ENCODE results near the gene SIGLEC6. TPM values are rescaled to one million over a fixed set of nuclear protein-coding genes. Genes with fewer than 3 reads are reported as not detected.

The SIGLEC6 gene
- total RNA-seq, 4 donors from 2014 or later: 0.29 to 7.2 (median 0.77) TPM

- no peaks in the 10 kb centered on the region for H3K27me3 ChIP-seq
- intact Hi-C loops (cut with DNase I; ENCODE audit: low total_unique reads): no loop called here
- TF ChIP-seq CTCF (IDR thresholded peaks at IDR 0.05): no peak
- no peak for TF ChIP-seq POLR2A (IDR thresholded peaks at IDR 0.05)
- H3K4me3 ChIP-seq: no peak overlapping the region
- no peaks in the 10 kb centered on the region for H3K4me1 ChIP-seq
- no peaks in the 10 kb centered on the region for H3K36me3 ChIP-seq
- no peak overlapping the region for H3K27ac ChIP-seq
- H3K9me3 ChIP-seq: no peaks in the 10 kb centered on the region
- no peak for DNase-seq
Observed at GRCh38 chr19:51548891-51549305, 17.4 kb upstream of the SIGLEC6 start.

GRCh38 chr19:51548213-51548651, 16.8 kb upstream of the SIGLEC6 start:
- no peak for DNase-seq
- H3K4me1 ChIP-seq: no peaks in the 10 kb centered on the region
- H3K27me3 ChIP-seq: no peaks in the 10 kb centered on the region
- TF ChIP-seq CTCF (IDR thresholded peaks at IDR 0.05) (no peak), POLR2A (IDR thresholded peaks at IDR 0.05) (no peak)
- no peak overlapping the region for H3K4me3 ChIP-seq
- no peaks in the 10 kb centered on the region for H3K9me3 ChIP-seq
- intact Hi-C loops (cut with DNase I; ENCODE audit: low total_unique reads): no loop called here
- H3K36me3 ChIP-seq: no peaks in the 10 kb centered on the region
- no peak overlapping the region for H3K27ac ChIP-seq

- H3K27me3 ChIP-seq: no peaks in the 10 kb centered on the region
Observed at GRCh38 chr19:51547397-51548212, 16.1 kb upstream of the SIGLEC6 start.

DNA sequence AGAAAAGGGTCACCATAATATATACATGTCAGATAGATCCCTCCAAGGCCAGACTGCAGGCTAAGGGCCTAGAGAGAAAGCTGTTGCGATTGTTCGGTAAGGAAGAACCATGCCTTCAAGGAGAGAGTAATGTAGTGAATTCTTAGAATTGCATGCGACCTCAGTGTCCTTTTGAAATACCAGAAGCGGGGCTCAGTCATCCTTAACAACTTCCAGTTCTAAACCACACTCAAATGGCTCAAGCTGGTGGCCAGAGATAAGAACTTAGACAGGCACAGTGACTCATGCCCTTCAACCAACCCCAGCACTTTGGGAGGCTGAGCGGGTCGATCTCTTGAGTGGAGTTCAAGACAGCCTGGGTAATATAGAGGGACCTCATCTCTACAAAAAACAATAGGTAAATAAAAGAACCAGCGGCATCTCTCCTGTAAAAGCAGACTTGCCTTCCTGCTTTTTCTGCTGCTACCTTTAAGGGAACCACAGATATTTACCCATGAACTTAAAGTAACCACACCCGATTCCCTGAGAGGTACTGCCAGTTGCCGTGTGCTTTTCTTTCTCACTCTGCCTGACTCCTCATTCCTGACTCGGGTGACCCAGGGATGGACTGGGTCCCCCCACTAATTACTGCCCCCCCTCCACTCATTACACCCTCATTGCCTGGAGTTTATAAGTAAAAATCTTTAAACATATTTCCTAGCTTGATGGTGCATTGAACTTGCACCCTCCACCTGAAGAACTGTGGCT, 15.4 kb upstream of the SIGLEC6 start:
- no peak overlapping the region for H3K4me3 ChIP-seq
- intact Hi-C loops (cut with DNase I; ENCODE audit: low total_unique reads): no loop called here
- H3K9me3 ChIP-seq: no peaks in the 10 kb centered on the region
- H3K36me3 ChIP-seq: no peaks in the 10 kb centered on the region
- no peaks in the 10 kb centered on the region for H3K4me1 ChIP-seq
- DNase-seq: no peak
- no peak overlapping the region for H3K27ac ChIP-seq
- no peaks in the 10 kb centered on the region for H3K27me3 ChIP-seq
- TF ChIP-seq POLR2A (IDR thresholded peaks at IDR 0.05) (no peak), CTCF (IDR thresholded peaks at IDR 0.05) (no peak)

More at GRCh38 chr19:51547397-51548212, 16.1 kb upstream of the SIGLEC6 start:
- no peak overlapping the region for H3K4me3 ChIP-seq
- H3K9me3 ChIP-seq: no peaks in the 10 kb centered on the region
- TF ChIP-seq CTCF (IDR thresholded peaks at IDR 0.05) (no peak), POLR2A (IDR thresholded peaks at IDR 0.05) (no peak)
- H3K4me1 ChIP-seq: no peaks in the 10 kb centered on the region
- DNase-seq: no peak
- no peak overlapping the region for H3K27ac ChIP-seq
- H3K36me3 ChIP-seq: no peaks in the 10 kb centered on the region
- intact Hi-C loops (cut with DNase I; ENCODE audit: low total_unique reads): no loop called here

GRCh38 chr19:51546107-51546649, 14.7 kb upstream of the SIGLEC6 start:
- intact Hi-C loops (cut with DNase I; ENCODE audit: low total_unique reads): no loop called here

More at GRCh38 chr19:51546107-51546649, 14.7 kb upstream of the SIGLEC6 start:
- Histone ChIP-seq H3K9me3 (no peaks in the 10 kb centered on the region), H3K27me3 (no peaks in the 10 kb centered on the region), H3K27ac (no peak overlapping the region), H3K4me3 (no peak overlapping the region), H3K36me3 (no peaks in the 10 kb centered on the region), H3K4me1 (no peaks in the 10 kb centered on the region)
- DNase-seq: no peak
- TF ChIP-seq CTCF (IDR thresholded peaks at IDR 0.05): no peak
- TF ChIP-seq POLR2A (IDR thresholded peaks at IDR 0.05): no peak

Measured in uterus (tissue), 4 donors.